CD4-positive, alpha-beta T cell treated with Interleukin-15 for 4 hours (primary cell): ENCODE results near the gene CENPP.

ENCODE experiments used
- DNase-seq: peaks from one replicate; pipeline ENCODE4 v3.0.0-alpha.2; 2020; ENCODE audit warnings: low spot score

CENPP gene

GRCh38 chr9:92313624-92314012 lies 12.1 kb upstream of the CENPP start:
- DNase-seq = no peak

- no peak for DNase-seq
These were observed 10.3 kb upstream of the CENPP start for GRCh38 chr9:92315456-92315855.

GRCh38 chr9:92324431-92324830 lies 1.3 kb upstream of the CENPP start:
- DNase-seq = no peak

GRCh38 chr9:92324889-92325268 lies 874 bp upstream of the CENPP start:
- DNase-seq = no peak

- DNase-seq = no peak
These were observed 293 bp downstream of the CENPP start for GRCh38 chr9:92325991-92326500.

- no peak for DNase-seq
These were observed 1.6 kb downstream of the CENPP start for GRCh38 chr9:92327283-92327850.

GRCh38 chr9:92328225-92328624 lies 2.5 kb downstream of the CENPP start:
- DNase-seq = no peak

GRCh38 chr9:92332577-92333281 lies 7.0 kb downstream of the CENPP start:
- no peak for DNase-seq

GRCh38 chr9:92333282-92333634 lies 7.5 kb downstream of the CENPP start:
- DNase-seq = no peak

GRCh38 chr9:92341578-92341977 lies 15.8 kb downstream of the CENPP start:
- no peak for DNase-seq

GRCh38 chr9:92342825-92343488 lies 17.2 kb downstream of the CENPP start:
- DNase-seq = no peak

- DNase-seq = no peak
These were observed 19.8 kb downstream of the CENPP start for GRCh38 chr9:92345582-92345981.

- DNase-seq = no peak
These were observed 24.3 kb downstream of the CENPP start for GRCh38 chr9:92349771-92350739.

- DNase-seq = no peak
These were observed 25.0 kb downstream of the CENPP start for GRCh38 chr9:92350740-92351133.

- DNase-seq = no peak
These were observed 27.3 kb downstream of the CENPP start for GRCh38 chr9:92353051-92353450.

GRCh38 chr9:92359394-92359995 lies 33.7 kb downstream of the CENPP start:
- no peak for DNase-seq

- DNase-seq = no peak
These were observed 34.3 kb downstream of the CENPP start for GRCh38 chr9:92360083-92360482.

- DNase-seq = no peak
These were observed 43.3 kb downstream of the CENPP start for GRCh38 chr9:92369075-92369474.

- DNase-seq = no peak
These were observed 47.4 kb downstream of the CENPP start for GRCh38 chr9:92373167-92373566.

GRCh38 chr9:92377876-92378275 lies 52.1 kb downstream of the CENPP start:
- no peak for DNase-seq

- DNase-seq = peak; percentile 3
These were observed 53.3 kb downstream of the CENPP start for GRCh38 chr9:92378865-92379560.
